ENCODE results near the gene SYTL5.

DNA sequence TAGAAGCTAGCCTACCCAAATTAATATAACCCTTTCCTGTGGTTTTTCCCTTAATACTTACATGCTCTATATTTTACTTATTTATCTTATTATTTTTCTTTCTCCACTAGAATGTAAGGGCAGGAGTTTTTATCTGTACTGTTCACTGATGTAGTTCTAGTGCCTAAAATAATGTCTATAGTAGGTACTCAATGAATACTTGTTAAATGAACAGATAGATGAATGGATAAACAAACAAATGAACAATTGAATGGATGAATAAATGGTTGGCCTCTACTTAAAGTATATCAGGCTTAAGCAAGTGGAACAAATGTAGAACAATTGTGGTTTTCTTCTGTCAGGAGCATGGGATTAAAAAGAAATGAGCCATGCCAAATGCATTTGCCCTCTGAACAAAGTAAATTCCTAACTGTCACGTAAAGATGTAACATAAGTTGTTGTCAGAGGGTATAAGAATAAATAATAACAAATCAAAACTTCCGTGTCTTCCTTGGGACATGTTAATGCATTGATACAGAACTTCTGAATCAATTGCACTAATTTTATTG lies 54.1 kb downstream of the SYTL5 start:
- no peak for TF ChIP-seq ZNF114 (CRISPR knock-in tag; IDR thresholded peaks at IDR 0.05)
- no peak for TF ChIP-seq CTCF (conservative IDR thresholded peaks at IDR 0.05; ENCODE audit: low read depth in 2 of 2)
- TF ChIP-seq, protein P1, sequence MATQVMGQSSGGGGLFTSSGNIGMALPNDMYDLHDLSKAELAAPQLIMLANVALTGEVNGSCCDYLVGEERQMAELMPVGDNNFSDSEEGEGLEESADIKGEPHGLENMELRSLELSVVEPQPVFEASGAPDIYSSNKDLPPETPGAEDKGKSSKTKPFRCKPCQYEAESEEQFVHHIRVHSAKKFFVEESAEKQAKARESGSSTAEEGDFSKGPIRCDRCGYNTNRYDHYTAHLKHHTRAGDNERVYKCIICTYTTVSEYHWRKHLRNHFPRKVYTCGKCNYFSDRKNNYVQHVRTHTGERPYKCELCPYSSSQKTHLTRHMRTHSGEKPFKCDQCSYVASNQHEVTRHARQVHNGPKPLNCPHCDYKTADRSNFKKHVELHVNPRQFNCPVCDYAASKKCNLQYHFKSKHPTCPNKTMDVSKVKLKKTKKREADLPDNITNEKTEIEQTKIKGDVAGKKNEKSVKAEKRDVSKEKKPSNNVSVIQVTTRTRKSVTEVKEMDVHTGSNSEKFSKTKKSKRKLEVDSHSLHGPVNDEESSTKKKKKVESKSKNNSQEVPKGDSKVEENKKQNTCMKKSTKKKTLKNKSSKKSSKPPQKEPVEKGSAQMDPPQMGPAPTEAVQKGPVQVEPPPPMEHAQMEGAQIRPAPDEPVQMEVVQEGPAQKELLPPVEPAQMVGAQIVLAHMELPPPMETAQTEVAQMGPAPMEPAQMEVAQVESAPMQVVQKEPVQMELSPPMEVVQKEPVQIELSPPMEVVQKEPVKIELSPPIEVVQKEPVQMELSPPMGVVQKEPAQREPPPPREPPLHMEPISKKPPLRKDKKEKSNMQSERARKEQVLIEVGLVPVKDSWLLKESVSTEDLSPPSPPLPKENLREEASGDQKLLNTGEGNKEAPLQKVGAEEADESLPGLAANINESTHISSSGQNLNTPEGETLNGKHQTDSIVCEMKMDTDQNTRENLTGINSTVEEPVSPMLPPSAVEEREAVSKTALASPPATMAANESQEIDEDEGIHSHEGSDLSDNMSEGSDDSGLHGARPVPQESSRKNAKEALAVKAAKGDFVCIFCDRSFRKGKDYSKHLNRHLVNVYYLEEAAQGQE (IDR thresholded peaks at IDR 0.05; ENCODE audit: unreplicated experiment) = no peak
- no peak for TF ChIP-seq EZH2 (IDR thresholded peaks at IDR 0.05; ENCODE audit: low read depth, unreplicated experiment)
- TF ChIP-seq ZNF462 (CRISPR knock-in tag; IDR thresholded peaks at IDR 0.05) = no peak
- TF ChIP-seq EZH2phosphoT487 (IDR thresholded peaks at IDR 0.05; ENCODE audit: unreplicated experiment) = no peak
- TF ChIP-seq POLR2AphosphoS5 (IDR thresholded peaks at IDR 0.05; ENCODE audit: low read depth) = no peak
- TF ChIP-seq CREB1 (CRISPR knock-in tag; IDR thresholded peaks at IDR 0.05; ENCODE audit: low read depth) = no peak

Data from GM23338 (cell line).